DOHH2 (cell line): ENCODE results near the gene HMGB3.

Experiments
- H3F3A ChIP-seq: fragments of 200-600 bp; sonication (generic), shearing (Covaris generic); 2 replicates; pipeline ENCODE4 v1.6.0; 2016; ENCODE audit warnings: antibody characterized with exemption, mild to moderate bottlenecking; ENCODE audit not compliant: control insufficient read depth, insufficient read depth
- H3K27ac ChIP-seq: fragments of 200-600 bp; sonication (generic); 2 replicates; pipeline ENCODE4 v1.5.1; 2014; ENCODE audit warnings: low read depth, mild to moderate bottlenecking, low read length, moderate library complexity
- H3K27me3 ChIP-seq: fragments of 200-600 bp; sonication (generic); 2 replicates; pipeline ENCODE4 v1.6.1; 2014; ENCODE audit warnings: mild to moderate bottlenecking, low read length, mixed read lengths; ENCODE audit not compliant: control insufficient read depth
- H3K36me3 ChIP-seq: fragments of 200-600 bp; sonication (generic); 2 replicates; pipeline ENCODE4 v1.6.1; 2014; ENCODE audit warnings: mild to moderate bottlenecking, low read length, moderate library complexity, mixed read lengths; ENCODE audit not compliant: control insufficient read depth
- H3K4me1 ChIP-seq: fragments of 200-600 bp; sonication (generic); 2 replicates; pipeline ENCODE4 v1.6.1; 2014; ENCODE audit warnings: mild to moderate bottlenecking, low read length, mixed read lengths; ENCODE audit not compliant: control insufficient read depth
- H3K4me2 ChIP-seq: fragments of 200-600 bp; sonication (generic); 2 replicates; pipeline ENCODE4 v1.6.0; 2014; ENCODE audit warnings: mild to moderate bottlenecking, low read length, moderate library complexity
- H3K4me3 ChIP-seq: fragments of 200-600 bp; sonication (generic); 2 replicates; pipeline ENCODE4 v1.5.1; 2014; ENCODE audit warnings: mild to moderate bottlenecking, low read length, mixed read lengths
- H3K79me2 ChIP-seq: fragments of 200-600 bp; sonication (generic); 2 replicates; pipeline ENCODE4 v1.6.1; 2014; ENCODE audit warnings: mild to moderate bottlenecking, low read length, mixed read lengths; ENCODE audit not compliant: control insufficient read depth
- H3K9me2 ChIP-seq: fragments of 200-600 bp; sonication (generic); replicated peaks from 2 replicates; pipeline ENCODE4 v1.6.1; 2014; ENCODE audit warnings: mild to moderate bottlenecking, low read length, mixed read lengths; ENCODE audit not compliant: control insufficient read depth
- H3K9me3 ChIP-seq: fragments of 200-600 bp; sonication (generic); 2 replicates; pipeline ENCODE4 v1.6.1; 2014; ENCODE audit warnings: antibody characterized with exemption, low read length, mixed read lengths; ENCODE audit not compliant: control insufficient read depth, insufficient read depth
- H4K20me1 ChIP-seq: fragments of 200-600 bp; sonication (generic); 2 replicates; pipeline ENCODE4 v1.6.0; 2014; ENCODE audit warnings: low read depth, mild to moderate bottlenecking, antibody characterized with exemption, low read length, moderate library complexity; ENCODE audit not compliant: control insufficient read depth, insufficient read depth
- CTCF ChIP-seq: fragments of 200-600 bp; sonication (generic); IDR thresholded peaks from one replicate; pipeline ENCODE4 v1.5.1; 2014; ENCODE audit warnings: antibody characterized with exemption, mild to moderate bottlenecking, low read depth, low read length; ENCODE audit not compliant: poor library complexity, severe bottlenecking
- EZH2phosphoT487 ChIP-seq: fragments of 200-600 bp; sonication (generic); IDR thresholded peaks from 2 replicates; pipeline ENCODE4 v1.6.1; 2017; ENCODE audit warnings: borderline replicate concordance, mild to moderate bottlenecking, antibody characterized with exemption, low read length, moderate library complexity, mixed read lengths

The HMGB3 gene

GRCh38 chrX:151013164-151013743, 30.1 kb downstream of the HMGB3 start:
- Histone ChIP-seq H3K4me3 (no peak overlapping the region), H3K27me3 (no peaks in the 10 kb centered on the region), H3K4me1 (no peaks in the 10 kb centered on the region), H4K20me1 (no peaks in the 10 kb centered on the region), H3K27ac (no peak overlapping the region), H3K9me2 (no peaks in the 10 kb centered on the region), H3K9me3 (no peaks in the 10 kb centered on the region), H3K79me2 (no peaks in the 10 kb centered on the region), H3K4me2 (no peak overlapping the region), H3K36me3 (no peaks in the 10 kb centered on the region), H3F3A (no peaks in the 10 kb centered on the region)
- TF ChIP-seq EZH2phosphoT487 (no peak), CTCF (no peak)

- Histone ChIP-seq H4K20me1 (no peaks in the 10 kb centered on the region), H3K9me2 (no peaks in the 10 kb centered on the region)
- no peak for TF ChIP-seq CTCF
Observed at GRCh38 chrX:151015684-151016083, 32.5 kb downstream of the HMGB3 start.

GRCh38 chrX:151019856-151020255, 36.7 kb downstream of the HMGB3 start:
- H3K9me3 ChIP-seq = no peaks in the 10 kb centered on the region

More at GRCh38 chrX:151015684-151016083, 32.5 kb downstream of the HMGB3 start:
- no peak overlapping the region for H3K4me2 ChIP-seq
- no peaks in the 10 kb centered on the region for H3F3A ChIP-seq
- H3K27ac ChIP-seq = no peak overlapping the region
- no peaks in the 10 kb centered on the region for H3K4me1 ChIP-seq
- no peaks in the 10 kb centered on the region for H3K36me3 ChIP-seq
- H3K79me2 ChIP-seq = no peaks in the 10 kb centered on the region
- H3K9me3 ChIP-seq = no peaks in the 10 kb centered on the region
- H3K4me3 ChIP-seq = no peak overlapping the region
- no peaks in the 10 kb centered on the region for H3K27me3 ChIP-seq

More at GRCh38 chrX:151019856-151020255, 36.7 kb downstream of the HMGB3 start:
- Histone ChIP-seq H3K79me2 (no peaks in the 10 kb centered on the region), H3K27me3 (no peaks in the 10 kb centered on the region), H4K20me1 (no peaks in the 10 kb centered on the region), H3K36me3 (no peaks in the 10 kb centered on the region), H3F3A (no peaks in the 10 kb centered on the region), H3K4me2 (no peak overlapping the region), H3K9me2 (no peaks in the 10 kb centered on the region), H3K4me3 (no peak overlapping the region), H3K27ac (no peak overlapping the region), H3K4me1 (no peaks in the 10 kb centered on the region)
- TF ChIP-seq EZH2phosphoT487 (no peak), CTCF (no peak)
